GM12873 (cell line): ENCODE measurements around the gene SCUBE2.

Source experiments
- CTCF ChIP-seq: IDR thresholded peaks from 2 replicates; pipeline ENCODE4 v1.5.1; 2012; ENCODE audit warnings: low read depth, mild to moderate bottlenecking, moderate library complexity, low read length, control low read depth; ENCODE audit not compliant: insufficient read depth; ENCODE audit errors: missing control alignments

Gene SCUBE2

GRCh38 chr11:9091044-9091922 lies at the start of gene SCUBE2:
SCUBE2 (minus strand) TSS chr11:9091599; CDS start chr11:9091528, 71 bp downstream.
- no peak for TF ChIP-seq CTCF

GRCh38 chr11:9141186-9141585 lies 49.8 kb upstream of the SCUBE2 start:
- TF ChIP-seq CTCF = no peak

GRCh38 chr11:9139628-9140357 lies 48.4 kb upstream of the SCUBE2 start:
- TF ChIP-seq CTCF = no peak

- no peak for TF ChIP-seq CTCF
Observed at GRCh38 chr11:9138612-9139579, 47.5 kb upstream of the SCUBE2 start.

GRCh38 chr11:9138133-9138453 lies 46.7 kb upstream of the SCUBE2 start:
- no peak for TF ChIP-seq CTCF

- peak; percentile 99 for TF ChIP-seq CTCF
Observed at GRCh38 chr11:9137293-9138132, 46.1 kb upstream of the SCUBE2 start.
